ENCODE results near the gene LRRC4C.

DNA sequence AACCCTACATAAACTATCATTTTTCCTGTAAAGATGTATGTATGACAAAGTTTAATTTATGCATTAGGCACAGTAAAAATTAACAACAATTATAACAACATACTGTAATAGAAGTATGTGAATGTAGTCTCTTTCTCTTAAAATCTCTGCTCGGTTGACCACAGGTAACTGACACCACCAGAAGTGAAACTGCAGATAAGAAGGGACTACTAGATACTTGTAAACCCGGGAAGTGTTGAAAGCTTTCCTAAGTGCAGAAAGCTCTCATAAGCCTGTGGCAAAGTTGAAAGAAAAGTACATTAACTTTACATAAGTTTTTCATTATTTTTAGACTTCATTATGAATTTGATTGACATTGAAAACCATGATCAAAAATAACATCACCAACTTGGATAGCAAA, 1173.3 kb downstream of the LRRC4C start:
- TF ChIP-seq POLR2A (IDR thresholded peaks at IDR 0.05; ENCODE audit: low read depth, low read length) (no peak), POLR2AphosphoS5 (IDR thresholded peaks at IDR 0.05; ENCODE audit: low read depth, low read length) (no peak), TAF1 (IDR thresholded peaks at IDR 0.05; ENCODE audit: borderline replicate concordance, low read depth, low read length) (no peak)

Measured in GM12892 (cell line).